OCI-LY1 (cell line): ENCODE measurements around the gene PARD3B.

Experiments used
- H2AFZ ChIP-seq: fragments of 200-600 bp; sonication (generic), shearing (Covaris generic); 2 replicates; pipeline ENCODE4 v1.6.0; 2014; ENCODE audit warnings: antibody characterized with exemption, mild to moderate bottlenecking, low read length
- H3F3A ChIP-seq: fragments of 200-600 bp; sonication (generic), shearing (Covaris generic); 2 replicates; pipeline ENCODE4 v1.6.0; 2014; ENCODE audit warnings: mild to moderate bottlenecking, antibody characterized with exemption, low read length, moderate library complexity; ENCODE audit not compliant: insufficient read depth
- H3K27ac ChIP-seq: fragments of 200-600 bp; sonication (generic); 2 replicates; pipeline ENCODE4 v1.5.1; 2014; ENCODE audit warnings: low read length, mixed run types, mild to moderate bottlenecking, low read depth; ENCODE audit not compliant: poor library complexity, severe bottlenecking
- H3K27me3 ChIP-seq: fragments of 200-600 bp; sonication (generic); 2 replicates; pipeline ENCODE4 v1.6.0; 2014; ENCODE audit warnings: antibody characterized with exemption, mild to moderate bottlenecking, low read length, moderate library complexity; ENCODE audit not compliant: insufficient read depth
- H3K36me3 ChIP-seq: fragments of 200-600 bp; sonication (generic); 2 replicates; pipeline ENCODE4 v1.6.1; 2014; ENCODE audit warnings: mild to moderate bottlenecking, antibody characterized with exemption, low read length, moderate library complexity, mixed read lengths; ENCODE audit not compliant: insufficient read depth
- H3K4me1 ChIP-seq: fragments of 200-600 bp; sonication (generic); 2 replicates; pipeline ENCODE4 v1.5.1; 2014; ENCODE audit warnings: mild to moderate bottlenecking, low read length, moderate library complexity; ENCODE audit not compliant: insufficient read depth, severe bottlenecking
- H3K4me2 ChIP-seq: fragments of 200-600 bp; sonication (generic), shearing (Covaris generic); 2 replicates; pipeline ENCODE4 v1.6.1; 2014; ENCODE audit warnings: low read length
- H3K4me3 ChIP-seq: fragments of 200-600 bp; sonication (generic); 2 replicates; pipeline ENCODE4 v1.5.1; 2014; ENCODE audit warnings: low read length, low read depth, mild to moderate bottlenecking, mixed read lengths; ENCODE audit not compliant: poor library complexity, severe bottlenecking
- H3K79me2 ChIP-seq: fragments of 200-600 bp; shearing (Covaris generic); 2 replicates; pipeline ENCODE4 v1.6.1; 2016; ENCODE audit warnings: mixed run types, low read length, mixed read lengths; ENCODE audit not compliant: insufficient read depth
- H3K9ac ChIP-seq: fragments of 200-600 bp; sonication (generic), shearing (Covaris generic); 2 replicates; pipeline ENCODE4 v1.6.1; 2014; ENCODE audit warnings: mild to moderate bottlenecking, low read length, mixed read lengths
- H3K9me2 ChIP-seq: fragments of 200-600 bp; sonication (generic), shearing (Covaris generic); 2 replicates; pipeline ENCODE4 v1.6.1; 2014; ENCODE audit warnings: low read depth, mild to moderate bottlenecking, low read length, mixed read lengths
- H3K9me3 ChIP-seq: fragments of 200-600 bp; shearing (Covaris generic); 2 replicates; pipeline ENCODE4 v1.6.1; 2014; ENCODE audit warnings: low read length, mixed read lengths
- H4K20me1 ChIP-seq: fragments of 200-600 bp; sonication (generic), shearing (Covaris generic); 2 replicates; pipeline ENCODE4 v1.6.0; 2016; ENCODE audit warnings: mild to moderate bottlenecking, low read length; ENCODE audit not compliant: insufficient read depth
- CTCF ChIP-seq: fragments of 200-600 bp; sonication (generic), shearing (Covaris generic); IDR thresholded peaks from 2 replicates; pipeline ENCODE4 v1.5.1; 2017; ENCODE audit warnings: mild to moderate bottlenecking, antibody characterized with exemption, low read length, moderate library complexity, mixed read lengths
- EZH2 ChIP-seq: fragments of 200-600 bp; sonication (generic), shearing (Covaris generic); IDR thresholded peaks from 2 replicates; pipeline ENCODE4 v1.8.0; 2017; ENCODE audit warnings: borderline replicate concordance, mixed run types, mild to moderate bottlenecking, antibody characterized with exemption, low read length, moderate library complexity, mixed read lengths

The PARD3B gene

DNA sequence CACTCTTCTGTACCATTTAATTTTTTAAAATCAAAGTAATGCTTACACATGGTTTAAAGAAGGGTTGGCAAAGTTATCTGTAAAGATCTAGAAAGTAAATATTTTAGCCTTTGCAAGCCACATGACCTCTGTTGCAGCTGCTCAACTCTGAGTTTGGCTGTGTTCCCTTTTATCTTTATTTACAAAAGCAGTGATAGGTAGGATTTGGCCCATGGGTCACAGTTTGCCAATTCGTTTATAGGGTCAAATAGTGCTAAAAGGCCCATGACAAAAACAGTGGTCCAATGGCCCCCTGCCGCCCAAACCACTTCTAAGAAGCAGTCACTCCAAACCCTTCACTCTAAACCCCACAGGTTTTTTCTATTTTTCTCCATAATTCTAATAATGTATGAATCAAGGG lies 124.8 kb downstream of the PARD3B start:
- H3K4me1 ChIP-seq = no peaks in the 10 kb centered on the region

DNA sequence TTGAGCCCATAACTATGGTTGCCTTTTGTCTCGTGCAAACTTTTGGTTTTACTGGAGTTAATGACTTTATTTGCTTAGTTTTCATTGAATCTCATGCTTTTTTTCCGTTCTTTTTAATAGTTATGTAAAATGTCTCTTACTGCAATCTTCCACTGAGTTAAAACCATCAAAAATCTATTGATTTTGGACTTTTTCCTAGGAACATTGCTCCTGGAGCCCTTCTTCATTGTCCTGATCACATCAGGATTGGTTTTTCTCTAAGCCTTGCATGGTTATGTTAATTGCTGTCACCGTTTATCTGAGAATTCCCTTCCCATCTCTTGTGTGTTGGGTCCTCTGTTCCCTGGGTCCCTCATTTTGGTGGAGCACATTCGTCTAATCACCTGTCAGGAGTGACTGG lies 125.5 kb downstream of the PARD3B start:
- Histone ChIP-seq H3K27ac (no peak overlapping the region), H3K4me3 (no peak overlapping the region), H3F3A (no peaks in the 10 kb centered on the region), H3K4me1 (no peaks in the 10 kb centered on the region), H3K9me2 (no peaks in the 10 kb centered on the region), H4K20me1 (no peaks in the 10 kb centered on the region), H3K9me3 (no peaks in the 10 kb centered on the region), H3K27me3 (no peaks in the 10 kb centered on the region), H3K79me2 (no peaks in the 10 kb centered on the region), H3K36me3 (no peaks in the 10 kb centered on the region), H3K9ac (no peak overlapping the region), H3K4me2 (no peak overlapping the region), H2AFZ (no peak overlapping the region)
- TF ChIP-seq CTCF = no peak
- no peak for TF ChIP-seq EZH2

More for the DNA sequence above, 124.8 kb downstream of the PARD3B start:
- Histone ChIP-seq H3K79me2 (no peaks in the 10 kb centered on the region), H4K20me1 (no peaks in the 10 kb centered on the region), H3K4me3 (no peak overlapping the region), H3K4me2 (no peak overlapping the region), H3K27me3 (no peaks in the 10 kb centered on the region), H3K27ac (no peak overlapping the region), H3K9me3 (no peaks in the 10 kb centered on the region), H2AFZ (no peak overlapping the region), H3K9ac (no peak overlapping the region), H3F3A (no peaks in the 10 kb centered on the region), H3K36me3 (no peaks in the 10 kb centered on the region), H3K9me2 (no peaks in the 10 kb centered on the region)
- TF ChIP-seq CTCF (no peak), EZH2 (no peak)

GRCh38 chr2:204672772-204673171 lies 127.5 kb downstream of the PARD3B start:
- no peaks in the 10 kb centered on the region for H3K27me3 ChIP-seq
- no peak overlapping the region for H2AFZ ChIP-seq
- no peak for TF ChIP-seq CTCF
- no peak for TF ChIP-seq EZH2
- H3K9me2 ChIP-seq = no peaks in the 10 kb centered on the region
- H4K20me1 ChIP-seq = no peaks in the 10 kb centered on the region
- no peaks in the 10 kb centered on the region for H3K9me3 ChIP-seq
- H3K9ac ChIP-seq = no peak overlapping the region
- no peaks in the 10 kb centered on the region for H3K4me1 ChIP-seq
- H3K27ac ChIP-seq = no peak overlapping the region
- no peaks in the 10 kb centered on the region for H3K79me2 ChIP-seq
- H3K36me3 ChIP-seq = no peaks in the 10 kb centered on the region
- no peaks in the 10 kb centered on the region for H3F3A ChIP-seq
- no peak overlapping the region for H3K4me3 ChIP-seq
- no peak overlapping the region for H3K4me2 ChIP-seq
